Activated B cell treated with CpG ODN at 0.5 μM for 24 hours (primary cell): ENCODE measurements around the gene EPHA1. TPM values are rescaled to one million over a fixed set of nuclear protein-coding genes. Genes with fewer than 3 reads are reported as not detected.

ENCODE experiments used
- ATAC-seq: fragments of 200-7000 bp; cut with Tn5 transposase; one replicate; pipeline ENCODE4 v1.10.0; 2021; ENCODE audit warnings: low read depth, mild to moderate bottlenecking, moderate library complexity
- CTCF ChIA-PET: fragments of 350-600 bp; sonication (Branson Sonifier 250); formaldehyde crosslinking; loops from one replicate; lab custom pipeline; 2021; ENCODE audit warnings: antibody characterized with exemption; lab: Charles Lee
- POLR2A ChIA-PET: fragments of 350-600 bp; sonication (Branson Sonifier 250); formaldehyde crosslinking; loops from one replicate; lab custom pipeline; 2021; ENCODE audit warnings: antibody characterized with exemption; lab: Charles Lee
- DNase-seq: peaks from one replicate; pipeline ENCODE4 v3.0.0; 2022
- H3K27ac Mint-ChIP-seq: one replicate; pipeline ENCODE4 v1.8.0; 2020; ENCODE audit warnings: mixed read lengths
- H3K27me3 Mint-ChIP-seq: one replicate; pipeline ENCODE4 v1.8.0; 2021; ENCODE audit warnings: mixed read lengths
- H3K36me3 Mint-ChIP-seq: one replicate; pipeline ENCODE4 v1.8.0; 2021; ENCODE audit warnings: low read depth, mixed read lengths
- H3K4me1 Mint-ChIP-seq: one replicate; pipeline ENCODE4 v1.8.0; 2021; ENCODE audit warnings: mixed read lengths
- H3K4me3 Mint-ChIP-seq: one replicate; pipeline ENCODE4 v1.8.0; 2020; ENCODE audit warnings: mild to moderate bottlenecking, mixed read lengths
- H3K9me3 Mint-ChIP-seq: one replicate; pipeline ENCODE4 v1.8.0; 2020; ENCODE audit warnings: mixed read lengths
- CTCF ChIP-seq: fragments of 200-600 bp; IDR thresholded peaks from one replicate; pipeline ENCODE4 v1.8.0; 2022; ENCODE audit warnings: antibody characterized with exemption, mild to moderate bottlenecking
- intact Hi-C: fragments of 100-400 bp; cut with micrococcal nuclease; formaldehyde crosslinking; loops from one replicate; pipeline ENCODE4 v1.15.1; 2024
- total RNA-seq: library from RNA; stranded (reverse); gene quantifications from 2 replicates; pipeline ENCODE4 v1.2.3, GENCODE V29; 2022

Gene EPHA1
- total RNA-seq, 1 donor from 2014 or later, result not detected

DNA sequence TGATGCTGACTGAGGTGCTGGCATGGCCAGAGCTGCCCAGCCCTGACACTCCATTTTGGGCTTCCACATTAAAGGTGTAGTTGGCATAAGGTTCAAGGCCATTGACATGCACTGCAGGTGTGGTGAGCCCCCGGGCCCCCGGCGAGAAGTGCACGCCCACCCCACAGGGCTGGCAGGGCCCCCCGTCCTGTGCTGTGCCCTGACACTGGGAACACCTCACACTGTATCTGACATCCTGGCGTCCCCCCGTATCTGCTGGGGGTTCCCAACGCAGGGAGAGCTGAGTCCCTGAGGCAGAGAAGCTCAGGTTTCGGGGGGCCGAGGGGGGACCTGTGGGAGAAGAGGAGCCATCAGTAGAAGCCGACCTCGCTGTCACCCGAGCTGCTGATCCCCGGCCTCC, 10.0 kb downstream of the EPHA1 start:
- no peak for ATAC-seq

GRCh38 chr7:143397710-143398530, 10.7 kb downstream of the EPHA1 start:
- H3K27ac Mint-ChIP-seq, result no peak overlapping the region
- peaks cover 1% of the 10 kb centered on the region for H3K36me3 Mint-ChIP-seq
- intact Hi-C loops, result no loop called here
- no peak for TF ChIP-seq CTCF
- DNase-seq (no peak), ATAC-seq (no peak)
- no peaks in the 10 kb centered on the region for H3K27me3 Mint-ChIP-seq
- no peaks in the 10 kb centered on the region for H3K4me1 Mint-ChIP-seq
- no peaks in the 10 kb centered on the region for H3K9me3 Mint-ChIP-seq
- H3K4me3 Mint-ChIP-seq, result no peak overlapping the region
- POLR2A ChIA-PET, result no interaction called here
- CTCF ChIA-PET, result no interaction called here

More for the DNA sequence above, 10.0 kb downstream of the EPHA1 start:
- Mint-ChIP-seq H3K27me3 (no peaks in the 10 kb centered on the region), H3K36me3 (no peaks in the 10 kb centered on the region), H3K27ac (no peak overlapping the region), H3K9me3 (no peaks in the 10 kb centered on the region), H3K4me3 (no peak overlapping the region), H3K4me1 (no peaks in the 10 kb centered on the region)
- TF ChIP-seq CTCF, result no peak
- DNase-seq, result no peak
- CTCF ChIA-PET, result no interaction called here
- POLR2A ChIA-PET, result no interaction called here
- intact Hi-C loops, result no loop called here

DNA sequence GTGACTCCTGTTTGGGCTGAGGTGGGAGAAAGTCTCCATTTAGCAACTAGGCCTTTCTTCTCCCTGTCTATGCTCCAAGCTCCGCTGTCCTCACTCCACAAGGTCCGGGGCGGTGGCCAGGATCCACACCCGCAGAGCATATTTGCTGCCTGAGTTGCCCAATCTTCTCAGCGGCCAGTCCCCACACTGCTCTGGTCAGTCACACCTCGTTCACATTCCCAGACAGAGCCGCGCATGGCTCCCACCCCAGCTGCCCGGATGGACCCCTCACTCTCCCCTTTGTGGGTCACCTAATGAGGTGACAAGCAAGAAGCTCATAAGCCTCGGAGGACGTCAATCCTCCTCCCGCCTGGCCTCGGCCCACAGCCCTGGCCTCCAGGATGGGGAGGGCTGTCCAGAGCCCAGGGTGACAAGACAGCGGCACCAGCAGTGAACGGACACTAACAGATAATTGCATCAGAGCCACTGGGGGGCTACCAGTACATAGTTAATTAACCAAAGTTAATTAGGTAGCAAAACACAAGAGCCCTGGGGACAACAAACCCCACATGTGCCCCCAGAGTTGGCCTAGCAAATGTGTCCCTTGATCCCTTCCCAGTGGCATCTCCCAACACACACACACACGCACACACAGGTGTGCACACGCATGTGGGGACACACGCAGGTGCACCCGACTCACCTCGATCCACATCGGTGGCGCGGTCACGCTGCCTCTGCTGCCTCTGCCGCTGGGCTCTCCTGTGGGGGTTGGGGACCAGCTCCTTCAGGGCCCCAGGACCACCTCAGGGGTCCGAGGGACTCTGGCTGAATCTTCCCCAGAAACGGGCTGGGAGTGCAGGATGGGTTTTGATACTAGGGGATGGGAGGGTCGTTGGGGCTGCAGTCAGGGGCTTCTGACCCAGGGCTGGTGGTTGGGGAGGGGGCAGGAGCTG, 11.8 kb downstream of the EPHA1 start:
- ATAC-seq (no peak), DNase-seq (no peak)
- no peaks in the 10 kb centered on the region for H3K27me3 Mint-ChIP-seq
- intact Hi-C loops, result no loop called here
- POLR2A ChIA-PET, result no interaction called here
- no peak overlapping the region for H3K4me3 Mint-ChIP-seq
- no peak for TF ChIP-seq CTCF
- no peaks in the 10 kb centered on the region for H3K4me1 Mint-ChIP-seq
- CTCF ChIA-PET, result interaction anchor here (1.6 kb wide), 1 partner anchor 156 kb away, joined by 6 read pairs; no protein-coding TSS in a partner anchor
- H3K36me3 Mint-ChIP-seq, result peaks cover 12% of the 10 kb centered on the region
- H3K9me3 Mint-ChIP-seq, result no peaks in the 10 kb centered on the region
- no peak overlapping the region for H3K27ac Mint-ChIP-seq

- intact Hi-C loops, result no loop called here
- DNase-seq, result no peak
- H3K27ac Mint-ChIP-seq, result no peak overlapping the region
Measured at GRCh38 chr7:143396182-143396581, 12.5 kb downstream of the EPHA1 start.

More at GRCh38 chr7:143396182-143396581, 12.5 kb downstream of the EPHA1 start:
- Mint-ChIP-seq H3K9me3 (no peaks in the 10 kb centered on the region), H3K27me3 (no peaks in the 10 kb centered on the region), H3K36me3 (peaks cover 16% of the 10 kb centered on the region), H3K4me1 (no peaks in the 10 kb centered on the region), H3K4me3 (no peak overlapping the region)
- no peak for TF ChIP-seq CTCF
- POLR2A ChIA-PET, result interaction anchor here (0.5 kb wide), 1 partner anchor 106 kb away, joined by 9 read pairs; no protein-coding TSS in a partner anchor
- CTCF ChIA-PET, result interaction anchor here (1.6 kb wide), 1 partner anchor 156 kb away, joined by 6 read pairs; no protein-coding TSS in a partner anchor
- ATAC-seq, result no peak
